HCT116 (cell line): ENCODE data around the gene ISG20. TPM values are rescaled to one million over a fixed set of nuclear protein-coding genes. Genes with fewer than 3 reads are reported as not detected.

Experiments
- ATAC-seq: fragments of 200-7000 bp; cut with Tn5 transposase; 2 replicates; pipeline ENCODE4 v1.9.1; 2020; ENCODE audit warnings: mild to moderate bottlenecking, moderate library complexity
- BruUV-seq: library from RNA; stranded (reverse); fragments of 400-500 nt; replicated peaks from 2 replicates; lab custom pipeline; 2021; lab: Mats Ljungman, UMichigan
- CTCF ChIA-PET: fragments of 300-600 bp; sonication (Branson Sonifier 250); formaldehyde crosslinking; loops from one replicate; lab custom pipeline; 2021; ENCODE audit warnings: antibody characterized with exemption; lab: Charles Lee
- POLR2A ChIA-PET: fragments of 300-600, 350-600 bp; sonication (Branson Sonifier 250); formaldehyde crosslinking; loops from one replicate; lab custom pipeline; 2021; ENCODE audit warnings: antibody characterized with exemption; lab: Charles Lee
- RAD21 ChIA-PET, 2 experiments: fragments of 300-600 bp; sonication (Branson Sonifier 250); formaldehyde crosslinking; loops; one replicate each; lab custom pipeline; 2023; ENCODE audit warnings: low total read pairs in 2 of 2; ENCODE audit not compliant: uncharacterized antibody in 2 of 2, unreplicated experiment in 2 of 2, low non-redundant PET in 1 of 2; lab: Charles Lee
- DNase-seq: peaks from one replicate; pipeline ENCODE4 v3.0.0-alpha.2; 2010; ENCODE audit warnings: low read depth, low spot score
- H2AFZ ChIP-seq: fragments of 200-600 bp; shearing (Covaris generic), sonication (generic); 2 replicates; pipeline ENCODE4 v1.6.1; 2017; ENCODE audit warnings: low read depth, mixed run types, mixed read lengths, antibody characterized with exemption, low read length; ENCODE audit not compliant: poor library complexity, severe bottlenecking
- H3K27ac ChIP-seq: 2 replicates; pipeline ENCODE4 v1.5.1; 2012; ENCODE audit warnings: low read depth, low read length
- H3K27me3 ChIP-seq: fragments of 200-600 bp; sonication (generic); 2 replicates; pipeline ENCODE4 v1.6.1; 2016; ENCODE audit warnings: mixed run types, low read length, mixed read lengths; ENCODE audit not compliant: insufficient read depth
- H3K36me3 ChIP-seq, 2 experiments: fragments of 200-500 bp in 1 of 2; fragments of 200-600 bp in 1 of 2; sonication (Bioruptor generic) in 1 of 2; sonication (generic) in 1 of 2; 2 replicates each; pipeline versions ENCODE4 v1.5.1 to v1.6.1; 2014 to 2016; ENCODE audit warnings: low read length in 2 of 2, inconsistent platforms in 1 of 2, mixed read lengths in 1 of 2, mixed run types in 1 of 2; ENCODE audit not compliant: insufficient read depth in 2 of 2, control insufficient read depth in 1 of 2
- H3K4me1 ChIP-seq, 2 experiments: fragments of 200-600 bp in 1 of 2; sonication (generic) in 1 of 2; 2 replicates each; pipeline versions ENCODE4 v1.5.1 to v1.6.1; 2012 to 2017; ENCODE audit warnings: low read length in 2 of 2, inconsistent platforms in 1 of 2, mild to moderate bottlenecking in 1 of 2, mixed read lengths in 1 of 2, mixed run types in 1 of 2, moderate library complexity in 1 of 2; ENCODE audit not compliant: insufficient read depth in 2 of 2, control insufficient read depth in 1 of 2
- H3K4me2 ChIP-seq: fragments of 200-600 bp; sonication (generic); 2 replicates; pipeline ENCODE4 v1.6.1; 2017; ENCODE audit warnings: mixed run types, low read length, mixed read lengths
- H3K4me3 ChIP-seq, 2 experiments: fragments of 200-600 bp in 1 of 2; sonication (generic) in 1 of 2; replicated peaks in 1 of 2; 2 replicates each; pipeline ENCODE4 v1.5.1; 2011 to 2016; ENCODE audit warnings: low read length in 2 of 2, control low read depth in 1 of 2, low read depth in 1 of 2, mild to moderate bottlenecking in 1 of 2, mixed read lengths in 1 of 2, mixed run types in 1 of 2
- H3K79me2 ChIP-seq: fragments of 200-600 bp; sonication (generic); 2 replicates; pipeline ENCODE4 v1.6.1; 2017; ENCODE audit warnings: mild to moderate bottlenecking, mixed run types, low read length, moderate library complexity, mixed read lengths; ENCODE audit not compliant: insufficient read depth
- H3K9ac ChIP-seq: fragments of 200-600 bp; sonication (generic); 2 replicates; pipeline ENCODE4 v1.6.1; 2016; ENCODE audit warnings: low read length, mixed read lengths
- H3K9me2 ChIP-seq: fragments of 200-600 bp; sonication (generic), shearing (Covaris generic); 2 replicates; pipeline ENCODE4 v1.6.1; 2017; ENCODE audit warnings: mixed run types, mild to moderate bottlenecking, moderate library complexity; ENCODE audit not compliant: insufficient read depth
- H3K9me3 ChIP-seq, 2 experiments: fragments of 200-500 bp in 1 of 2; fragments of 200-600 bp in 1 of 2; sonication (Bioruptor generic) in 1 of 2; sonication (generic) in 1 of 2; 2 replicates each; pipeline ENCODE4 v1.6.1; 2014 to 2017; ENCODE audit warnings: low read length in 2 of 2, mixed read lengths in 2 of 2, inconsistent platforms in 1 of 2, low read depth in 1 of 2, mild to moderate bottlenecking in 1 of 2, mixed run types in 1 of 2, moderate library complexity in 1 of 2; ENCODE audit not compliant: control insufficient read depth in 1 of 2, insufficient read depth in 1 of 2
- H4K20me1 ChIP-seq: fragments of 200-600 bp; sonication (generic), shearing (Covaris generic); 2 replicates; pipeline ENCODE4 v1.6.1; 2017; ENCODE audit warnings: mixed run types, mild to moderate bottlenecking, moderate library complexity; ENCODE audit not compliant: insufficient read depth
- CBX3 ChIP-seq: IDR thresholded peaks from 2 replicates; pipeline ENCODE4 v1.6.1; 2012; ENCODE audit warnings: low read depth
- ELF1 ChIP-seq: IDR thresholded peaks from 2 replicates; pipeline ENCODE4 v1.6.1; 2012; ENCODE audit warnings: low read depth, borderline replicate concordance
- EZH2 ChIP-seq: fragments of 200-600 bp; sonication (generic); IDR thresholded peaks from 2 replicates; pipeline ENCODE4 v1.6.1; 2017; ENCODE audit warnings: antibody characterized with exemption, mixed run types
- FOSL1 ChIP-seq: IDR thresholded peaks from 2 replicates; pipeline ENCODE4 v1.6.1; 2012; ENCODE audit warnings: low read depth
- POLR2A ChIP-seq: IDR thresholded peaks from 2 replicates; pipeline ENCODE4 v1.7.0; 2011; ENCODE audit warnings: borderline replicate concordance; ENCODE audit not compliant: insufficient read depth, insufficient read length; ENCODE audit errors: extremely low read depth
- POLR2AphosphoS5 ChIP-seq: IDR thresholded peaks from 2 replicates; pipeline ENCODE4 v1.6.1; 2011; ENCODE audit warnings: mild to moderate bottlenecking, low read depth, low read length, moderate library complexity
- SIN3A ChIP-seq: IDR thresholded peaks from 2 replicates; pipeline ENCODE4 v1.6.1; 2012; ENCODE audit warnings: low read depth
- TCF7L2 ChIP-seq: IDR thresholded peaks from 2 replicates; pipeline ENCODE4 v1.7.0; 2011; ENCODE audit warnings: borderline replicate concordance, inconsistent platforms; ENCODE audit not compliant: insufficient read depth, insufficient read length; ENCODE audit errors: extremely low read depth
- YY1 ChIP-seq: IDR thresholded peaks from 2 replicates; pipeline ENCODE4 v1.6.1; 2011; ENCODE audit warnings: low read length, low read depth, moderate library complexity, mild to moderate bottlenecking; ENCODE audit not compliant: insufficient replicate concordance; ENCODE audit errors: extremely low read depth
- intact Hi-C: fragments of 100-400 bp; cut with micrococcal nuclease; formaldehyde crosslinking; loops from 2 replicates; pipeline ENCODE4 v1.10.0; 2022
- total RNA-seq: library from RNA; stranded (reverse); gene quantifications from one replicate; pipeline ENCODE4 v1.2.1, GENCODE V29; 2021; ENCODE audit not compliant: unreplicated experiment
- TF ChIP-seq, protein P1 (sequence below): IDR thresholded peaks from 2 replicates; pipeline ENCODE4 v1.6.1; 2012; ENCODE audit warnings: low read depth
- TF ChIP-seq, protein P2 (sequence below): IDR thresholded peaks from 2 replicates; pipeline ENCODE4 v1.6.1; 2011; ENCODE audit warnings: mild to moderate bottlenecking, low read length, moderate library complexity; ENCODE audit not compliant: insufficient replicate concordance; ENCODE audit errors: extremely low read depth
- TF ChIP-seq, protein P3 (sequence below): IDR thresholded peaks from 2 replicates; pipeline ENCODE4 v1.6.1; 2012
- TF ChIP-seq, protein P4 (sequence below): IDR thresholded peaks from 2 replicates; pipeline ENCODE4 v1.6.1; 2012

The ISG20 gene
- total RNA-seq, 1 experiment from 2014 or later: 11.0 TPM

DNA sequence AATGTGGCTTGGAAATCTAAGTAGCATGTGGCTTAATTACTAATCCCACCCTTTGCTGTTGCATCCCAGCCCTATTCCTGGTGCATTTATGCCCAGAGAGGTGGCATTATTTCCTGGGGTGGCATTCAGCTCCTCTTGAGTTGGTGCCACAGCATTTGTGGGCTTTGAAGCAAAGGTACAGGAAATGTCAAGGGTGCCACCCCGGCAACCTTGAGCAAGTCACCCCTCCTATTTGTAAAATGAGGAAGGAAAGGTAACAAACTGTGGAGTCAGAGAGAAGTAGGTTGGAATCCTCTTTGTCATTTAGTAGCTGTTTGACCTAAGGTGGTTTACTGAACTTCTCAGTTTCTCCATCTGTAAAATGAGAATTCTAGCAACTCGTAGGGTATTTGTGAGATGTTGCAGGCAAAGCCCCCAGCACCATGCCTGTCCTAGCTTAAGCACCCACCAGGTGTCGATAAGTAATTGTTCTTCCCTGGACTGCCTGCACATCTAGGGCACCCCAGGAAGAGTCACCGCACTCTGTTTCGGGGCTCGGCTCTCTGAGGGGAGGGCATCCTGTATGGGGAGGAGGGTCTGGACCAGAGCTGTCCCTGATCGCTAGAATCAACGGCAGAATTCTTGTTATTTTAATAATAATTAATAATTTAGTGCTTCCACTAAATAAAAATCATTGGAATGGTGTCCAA, 17.1 kb downstream of the ISG20 start (continued):
- TF ChIP-seq, protein P1, sequence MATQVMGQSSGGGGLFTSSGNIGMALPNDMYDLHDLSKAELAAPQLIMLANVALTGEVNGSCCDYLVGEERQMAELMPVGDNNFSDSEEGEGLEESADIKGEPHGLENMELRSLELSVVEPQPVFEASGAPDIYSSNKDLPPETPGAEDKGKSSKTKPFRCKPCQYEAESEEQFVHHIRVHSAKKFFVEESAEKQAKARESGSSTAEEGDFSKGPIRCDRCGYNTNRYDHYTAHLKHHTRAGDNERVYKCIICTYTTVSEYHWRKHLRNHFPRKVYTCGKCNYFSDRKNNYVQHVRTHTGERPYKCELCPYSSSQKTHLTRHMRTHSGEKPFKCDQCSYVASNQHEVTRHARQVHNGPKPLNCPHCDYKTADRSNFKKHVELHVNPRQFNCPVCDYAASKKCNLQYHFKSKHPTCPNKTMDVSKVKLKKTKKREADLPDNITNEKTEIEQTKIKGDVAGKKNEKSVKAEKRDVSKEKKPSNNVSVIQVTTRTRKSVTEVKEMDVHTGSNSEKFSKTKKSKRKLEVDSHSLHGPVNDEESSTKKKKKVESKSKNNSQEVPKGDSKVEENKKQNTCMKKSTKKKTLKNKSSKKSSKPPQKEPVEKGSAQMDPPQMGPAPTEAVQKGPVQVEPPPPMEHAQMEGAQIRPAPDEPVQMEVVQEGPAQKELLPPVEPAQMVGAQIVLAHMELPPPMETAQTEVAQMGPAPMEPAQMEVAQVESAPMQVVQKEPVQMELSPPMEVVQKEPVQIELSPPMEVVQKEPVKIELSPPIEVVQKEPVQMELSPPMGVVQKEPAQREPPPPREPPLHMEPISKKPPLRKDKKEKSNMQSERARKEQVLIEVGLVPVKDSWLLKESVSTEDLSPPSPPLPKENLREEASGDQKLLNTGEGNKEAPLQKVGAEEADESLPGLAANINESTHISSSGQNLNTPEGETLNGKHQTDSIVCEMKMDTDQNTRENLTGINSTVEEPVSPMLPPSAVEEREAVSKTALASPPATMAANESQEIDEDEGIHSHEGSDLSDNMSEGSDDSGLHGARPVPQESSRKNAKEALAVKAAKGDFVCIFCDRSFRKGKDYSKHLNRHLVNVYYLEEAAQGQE: no peak
- TF ChIP-seq FOSL1 (no peak), ELF1 (no peak)

DNA sequence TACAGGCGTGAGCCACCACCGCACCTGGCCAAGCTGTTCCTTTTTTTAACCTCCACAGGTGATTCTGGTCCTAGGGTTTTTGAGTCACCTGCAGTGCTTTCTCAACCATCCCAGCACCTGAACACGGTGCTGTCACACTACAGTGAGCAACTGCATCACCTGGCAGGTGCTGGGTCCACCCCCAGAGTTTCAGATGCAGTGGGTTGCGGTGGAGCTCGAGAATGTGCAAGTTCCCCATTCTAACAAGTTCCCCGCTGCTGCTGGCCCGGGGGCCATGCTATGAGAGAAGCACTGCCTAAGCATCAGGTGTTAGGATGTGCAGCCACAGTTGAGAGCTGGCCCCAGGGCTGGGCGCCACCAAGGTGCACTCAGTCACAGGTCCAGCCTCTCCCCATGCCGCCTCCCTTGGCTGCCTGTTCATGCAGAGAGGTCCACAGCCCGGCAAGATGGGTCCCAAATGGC, 18.0 kb downstream of the ISG20 start:
- no peak overlapping the region for H3K4me2 ChIP-seq
- CTCF ChIA-PET: interaction anchor here (1.0 to 7.1 kb wide), 4 partner anchors 45 to 234 kb away, joined by 3 to 82 read pairs (median 4); no protein-coding TSS in a partner anchor
- no peaks in the 10 kb centered on the region for H3K27me3 ChIP-seq
- no peak overlapping the region for H2AFZ ChIP-seq
- RAD21 ChIA-PET: interaction anchor here (1.7 to 2.2 kb wide), 2 partner anchors 178 kb away, joined by 8 to 13 read pairs; no protein-coding TSS in a partner anchor
- no TSS peak for BruUV-seq
- DNase-seq (no peak), ATAC-seq (no peak)
- H3K9me2 ChIP-seq: no peaks in the 10 kb centered on the region
- H3K4me3 ChIP-seq: no peak overlapping the region
- POLR2A ChIA-PET: interaction anchor here (1.3 kb wide), 1 partner anchor 178 kb away, joined by 4 read pairs; no protein-coding TSS in a partner anchor
- no peaks in the 10 kb centered on the region for H3K36me3 ChIP-seq
- no peak overlapping the region for H3K27ac ChIP-seq
- H3K9me3 ChIP-seq: no peaks in the 10 kb centered on the region
- H3K4me1 ChIP-seq: peaks cover 6 to 17% of the 10 kb centered on the region in 2 experiments; a peak in 3 of 4 replicates
- H3K9ac ChIP-seq: no peak overlapping the region
- H4K20me1 ChIP-seq: no peaks in the 10 kb centered on the region
- H3K79me2 ChIP-seq: no peaks in the 10 kb centered on the region
- intact Hi-C loops: loop anchor here (1.0 to 5.0 kb wide), 3 partner anchors 45 to 241 kb away; partner anchors contain the start of gene HAPLN3
- TF ChIP-seq SIN3A: no peak
- TF ChIP-seq, protein P2, sequence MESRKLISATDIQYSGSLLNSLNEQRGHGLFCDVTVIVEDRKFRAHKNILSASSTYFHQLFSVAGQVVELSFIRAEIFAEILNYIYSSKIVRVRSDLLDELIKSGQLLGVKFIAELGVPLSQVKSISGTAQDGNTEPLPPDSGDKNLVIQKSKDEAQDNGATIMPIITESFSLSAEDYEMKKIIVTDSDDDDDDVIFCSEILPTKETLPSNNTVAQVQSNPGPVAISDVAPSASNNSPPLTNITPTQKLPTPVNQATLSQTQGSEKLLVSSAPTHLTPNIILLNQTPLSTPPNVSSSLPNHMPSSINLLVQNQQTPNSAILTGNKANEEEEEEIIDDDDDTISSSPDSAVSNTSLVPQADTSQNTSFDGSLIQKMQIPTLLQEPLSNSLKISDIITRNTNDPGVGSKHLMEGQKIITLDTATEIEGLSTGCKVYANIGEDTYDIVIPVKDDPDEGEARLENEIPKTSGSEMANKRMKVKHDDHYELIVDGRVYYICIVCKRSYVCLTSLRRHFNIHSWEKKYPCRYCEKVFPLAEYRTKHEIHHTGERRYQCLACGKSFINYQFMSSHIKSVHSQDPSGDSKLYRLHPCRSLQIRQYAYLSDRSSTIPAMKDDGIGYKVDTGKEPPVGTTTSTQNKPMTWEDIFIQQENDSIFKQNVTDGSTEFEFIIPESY: no peak
- no peak for TF ChIP-seq ELF1
- no peak for TF ChIP-seq EZH2
- TF ChIP-seq, protein P3, sequence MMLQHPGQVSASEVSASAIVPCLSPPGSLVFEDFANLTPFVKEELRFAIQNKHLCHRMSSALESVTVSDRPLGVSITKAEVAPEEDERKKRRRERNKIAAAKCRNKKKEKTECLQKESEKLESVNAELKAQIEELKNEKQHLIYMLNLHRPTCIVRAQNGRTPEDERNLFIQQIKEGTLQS: no peak
- TF ChIP-seq FOSL1: no peak
- no peak for TF ChIP-seq YY1
- no peak for TF ChIP-seq CBX3
- TF ChIP-seq, protein P4, sequence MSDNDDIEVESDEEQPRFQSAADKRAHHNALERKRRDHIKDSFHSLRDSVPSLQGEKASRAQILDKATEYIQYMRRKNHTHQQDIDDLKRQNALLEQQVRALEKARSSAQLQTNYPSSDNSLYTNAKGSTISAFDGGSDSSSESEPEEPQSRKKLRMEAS: no peak
- TF ChIP-seq TCF7L2: no peak
- TF ChIP-seq POLR2A: no peak
- TF ChIP-seq POLR2AphosphoS5: no peak
